ENCODE results near the gene TNFSF8. TPM values are rescaled to one million over a fixed set of nuclear protein-coding genes. Genes with fewer than 3 reads are reported as not detected.

TNFSF8 gene
- polyA plus RNA-seq, 1 of the 3 experiments (the other 2 are of a cell fraction) = not detected

DNA sequence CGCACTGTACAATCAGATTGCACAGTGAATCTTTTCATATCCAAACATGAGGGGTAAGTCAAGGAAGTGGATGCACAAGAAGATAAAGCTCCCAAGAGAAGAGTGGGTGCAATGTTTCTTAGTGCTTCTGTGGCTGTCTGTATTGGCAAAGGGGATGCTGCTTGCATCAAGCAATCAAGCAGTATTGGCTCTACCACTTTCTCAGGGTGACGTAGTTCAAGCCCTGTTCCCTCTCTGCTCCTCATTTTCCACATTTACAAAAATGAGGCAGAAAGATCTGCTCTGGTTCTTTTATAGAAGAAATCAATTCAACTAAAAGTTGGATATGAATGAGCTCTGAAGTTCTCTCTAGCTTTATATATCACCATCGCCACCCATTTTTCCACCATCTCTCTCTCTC is 2.3 kb downstream of the TNFSF8 start:
- no peaks in the 10 kb centered on the region for H3K79me2 ChIP-seq (ENCODE audit: insufficient read depth)
- no peak overlapping the region for H3K9ac ChIP-seq
- ChIA-PET CTCF (interaction anchor here (1.5 to 2.5 kb wide), 3 partner anchors 15 to 21 kb away, joined by 5 to 9 read pairs (median 8); no protein-coding TSS in a partner anchor), POLR2A (no interaction called here)
- no peak overlapping the region for H3K4me2 ChIP-seq
- H3K4me3 ChIP-seq (ENCODE audit: low read depth in 2 of 2, low read length in 1 of 2) = no peak overlapping the region
- no peaks in the 10 kb centered on the region for H3K9me2 ChIP-seq
- WGBS (ENCODE audit: low lambda C conversion rate) = 69% methylated on average over 3 of the region's 3 CpGs
- no peak for TF ChIP-seq MEF2A (IDR thresholded peaks at IDR 0.05; ENCODE audit: borderline replicate concordance, low read depth)
- no peak for TF ChIP-seq FOSL2 (IDR thresholded peaks at IDR 0.05; ENCODE audit: borderline replicate concordance, low read depth)
- TF ChIP-seq RXRA (IDR thresholded peaks at IDR 0.05; ENCODE audit: borderline replicate concordance, low read depth) = no peak
- TF ChIP-seq, protein P1, sequence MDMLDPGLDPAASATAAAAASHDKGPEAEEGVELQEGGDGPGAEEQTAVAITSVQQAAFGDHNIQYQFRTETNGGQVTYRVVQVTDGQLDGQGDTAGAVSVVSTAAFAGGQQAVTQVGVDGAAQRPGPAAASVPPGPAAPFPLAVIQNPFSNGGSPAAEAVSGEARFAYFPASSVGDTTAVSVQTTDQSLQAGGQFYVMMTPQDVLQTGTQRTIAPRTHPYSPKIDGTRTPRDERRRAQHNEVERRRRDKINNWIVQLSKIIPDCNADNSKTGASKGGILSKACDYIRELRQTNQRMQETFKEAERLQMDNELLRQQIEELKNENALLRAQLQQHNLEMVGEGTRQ (IDR thresholded peaks at IDR 0.05; ENCODE audit: borderline replicate concordance, low read depth, low read length) = no peak
- TF ChIP-seq CHD2 (IDR thresholded peaks at IDR 0.05; ENCODE audit: low read length, partially characterized antibody) = no peak
- no peak for TF ChIP-seq GATA2 (CRISPR knock-in tag; IDR thresholded peaks at IDR 0.05)
- no peak for TF ChIP-seq SIN3A (IDR thresholded peaks at IDR 0.05; ENCODE audit: borderline replicate concordance, low read depth, low read length)
- TF ChIP-seq, protein P2, sequence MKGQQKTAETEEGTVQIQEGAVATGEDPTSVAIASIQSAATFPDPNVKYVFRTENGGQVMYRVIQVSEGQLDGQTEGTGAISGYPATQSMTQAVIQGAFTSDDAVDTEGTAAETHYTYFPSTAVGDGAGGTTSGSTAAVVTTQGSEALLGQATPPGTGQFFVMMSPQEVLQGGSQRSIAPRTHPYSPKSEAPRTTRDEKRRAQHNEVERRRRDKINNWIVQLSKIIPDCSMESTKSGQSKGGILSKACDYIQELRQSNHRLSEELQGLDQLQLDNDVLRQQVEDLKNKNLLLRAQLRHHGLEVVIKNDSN (IDR thresholded peaks at IDR 0.05; ENCODE audit: borderline replicate concordance, low read depth) = no peak
- TF ChIP-seq POLR2AphosphoS5 (IDR thresholded peaks at IDR 0.05; ENCODE audit: low read depth, low read length) = no peak
- TF ChIP-seq, protein P3, sequence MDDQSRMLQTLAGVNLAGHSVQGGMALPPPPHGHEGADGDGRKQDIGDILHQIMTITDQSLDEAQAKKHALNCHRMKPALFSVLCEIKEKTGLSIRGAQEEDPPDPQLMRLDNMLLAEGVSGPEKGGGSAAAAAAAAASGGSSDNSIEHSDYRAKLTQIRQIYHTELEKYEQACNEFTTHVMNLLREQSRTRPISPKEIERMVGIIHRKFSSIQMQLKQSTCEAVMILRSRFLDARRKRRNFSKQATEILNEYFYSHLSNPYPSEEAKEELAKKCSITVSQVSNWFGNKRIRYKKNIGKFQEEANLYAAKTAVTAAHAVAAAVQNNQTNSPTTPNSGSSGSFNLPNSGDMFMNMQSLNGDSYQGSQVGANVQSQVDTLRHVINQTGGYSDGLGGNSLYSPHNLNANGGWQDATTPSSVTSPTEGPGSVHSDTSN (IDR thresholded peaks at IDR 0.05) = no peak
- no peak for TF ChIP-seq FOXJ3 (CRISPR knock-in tag; IDR thresholded peaks at IDR 0.05)
- TF ChIP-seq SMC3 (IDR thresholded peaks at IDR 0.05; ENCODE audit: low read depth, low read length) = no peak
- no peak for TF ChIP-seq RAD21 (IDR thresholded peaks at IDR 0.05; ENCODE audit: low read length)
- TF ChIP-seq JUND (IDR thresholded peaks at IDR 0.05) = no peak
- no peak for TF ChIP-seq NFIC (IDR thresholded peaks at IDR 0.05; ENCODE audit: borderline replicate concordance)
- TF ChIP-seq, protein P4, sequence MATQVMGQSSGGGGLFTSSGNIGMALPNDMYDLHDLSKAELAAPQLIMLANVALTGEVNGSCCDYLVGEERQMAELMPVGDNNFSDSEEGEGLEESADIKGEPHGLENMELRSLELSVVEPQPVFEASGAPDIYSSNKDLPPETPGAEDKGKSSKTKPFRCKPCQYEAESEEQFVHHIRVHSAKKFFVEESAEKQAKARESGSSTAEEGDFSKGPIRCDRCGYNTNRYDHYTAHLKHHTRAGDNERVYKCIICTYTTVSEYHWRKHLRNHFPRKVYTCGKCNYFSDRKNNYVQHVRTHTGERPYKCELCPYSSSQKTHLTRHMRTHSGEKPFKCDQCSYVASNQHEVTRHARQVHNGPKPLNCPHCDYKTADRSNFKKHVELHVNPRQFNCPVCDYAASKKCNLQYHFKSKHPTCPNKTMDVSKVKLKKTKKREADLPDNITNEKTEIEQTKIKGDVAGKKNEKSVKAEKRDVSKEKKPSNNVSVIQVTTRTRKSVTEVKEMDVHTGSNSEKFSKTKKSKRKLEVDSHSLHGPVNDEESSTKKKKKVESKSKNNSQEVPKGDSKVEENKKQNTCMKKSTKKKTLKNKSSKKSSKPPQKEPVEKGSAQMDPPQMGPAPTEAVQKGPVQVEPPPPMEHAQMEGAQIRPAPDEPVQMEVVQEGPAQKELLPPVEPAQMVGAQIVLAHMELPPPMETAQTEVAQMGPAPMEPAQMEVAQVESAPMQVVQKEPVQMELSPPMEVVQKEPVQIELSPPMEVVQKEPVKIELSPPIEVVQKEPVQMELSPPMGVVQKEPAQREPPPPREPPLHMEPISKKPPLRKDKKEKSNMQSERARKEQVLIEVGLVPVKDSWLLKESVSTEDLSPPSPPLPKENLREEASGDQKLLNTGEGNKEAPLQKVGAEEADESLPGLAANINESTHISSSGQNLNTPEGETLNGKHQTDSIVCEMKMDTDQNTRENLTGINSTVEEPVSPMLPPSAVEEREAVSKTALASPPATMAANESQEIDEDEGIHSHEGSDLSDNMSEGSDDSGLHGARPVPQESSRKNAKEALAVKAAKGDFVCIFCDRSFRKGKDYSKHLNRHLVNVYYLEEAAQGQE (IDR thresholded peaks at IDR 0.05; ENCODE audit: low read depth, low read length) = no peak
- TF ChIP-seq ZBTB33 (IDR thresholded peaks at IDR 0.05; ENCODE audit: borderline replicate concordance, low read depth) = no peak
- TF ChIP-seq GABPA (IDR thresholded peaks at IDR 0.05; ENCODE audit: low read depth) = no peak
- peaks cover 41% of the 10 kb centered on the region for H3K27me3 ChIP-seq (ENCODE audit: insufficient read depth)
- no peak overlapping the region for H2AFZ ChIP-seq (ENCODE audit: low read depth)
- no peak overlapping the region for H3K27ac ChIP-seq (ENCODE audit: low read depth in 2 of 2, low read length in 1 of 2)
- H4K20me1 ChIP-seq (ENCODE audit: insufficient read depth) = no peaks in the 10 kb centered on the region
- H3F3A ChIP-seq (replicated peaks; ENCODE audit: insufficient read depth) = no peaks in the 10 kb centered on the region
- no peaks in the 10 kb centered on the region for H3K9me3 ChIP-seq
- no peaks in the 10 kb centered on the region for H3K36me3 ChIP-seq (replicated peaks in 1 of 2; ENCODE audit: control insufficient read depth in 1 of 2, insufficient read depth in 2 of 2, low read length in 1 of 2)
- no peak for DNase-seq
- H3K4me1 ChIP-seq (ENCODE audit: control insufficient read depth in 1 of 2, insufficient read depth in 2 of 2, low read depth in 1 of 2, low read length in 1 of 2) = no peaks in the 10 kb centered on the region

Measured in SK-N-SH (cell line).